A172 (cell line): Measurements from ENCODE around the gene PHEX. TPM values are rescaled to one million over a fixed set of nuclear protein-coding genes. Genes with fewer than 3 reads are reported as not detected.

Experiments used
- DNase-seq: peaks from one replicate; pipeline ENCODE4 v3.0.0-alpha.2; 2015; ENCODE audit warnings: low spot score
- total RNA-seq: library from RNA; depleted of rRNA; stranded (reverse); fragments of >200 nt; shearing (Covaris generic); gene quantifications from 2 replicates; pipeline ENCODE4 v1.2.3, GENCODE V29; 2014

The PHEX gene
- total RNA-seq, 1 experiment from 2014 or later = 1.1 TPM

- no peak for DNase-seq
Measured at GRCh38 chrX:22105231-22105630, 73.1 kb downstream of the PHEX start.

GRCh38 chrX:22105971-22106370, 73.8 kb downstream of the PHEX start:
- DNase-seq = no peak

DNA sequence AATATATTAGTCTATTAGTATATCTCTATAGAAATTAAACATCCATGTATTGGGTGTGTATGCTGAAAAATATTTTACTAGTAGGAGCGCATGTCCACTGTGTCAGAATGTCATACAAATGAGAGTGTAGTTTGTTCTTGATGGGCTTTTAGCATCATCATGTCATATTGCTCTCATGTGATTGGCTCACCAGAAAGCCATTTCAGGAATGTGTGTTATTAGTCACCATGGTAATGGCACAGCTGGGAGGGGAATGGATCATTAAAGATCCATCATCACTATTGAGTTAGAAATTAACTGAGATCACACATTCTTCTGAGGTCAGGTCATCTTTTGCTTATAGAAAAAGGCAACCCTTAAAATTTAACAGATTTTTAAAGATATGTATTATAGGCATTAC, 77.3 kb downstream of the PHEX start:
- DNase-seq = peak; percentile 37

- no peak for DNase-seq
Measured at GRCh38 chrX:22110729-22111494, 78.8 kb downstream of the PHEX start.

DNA sequence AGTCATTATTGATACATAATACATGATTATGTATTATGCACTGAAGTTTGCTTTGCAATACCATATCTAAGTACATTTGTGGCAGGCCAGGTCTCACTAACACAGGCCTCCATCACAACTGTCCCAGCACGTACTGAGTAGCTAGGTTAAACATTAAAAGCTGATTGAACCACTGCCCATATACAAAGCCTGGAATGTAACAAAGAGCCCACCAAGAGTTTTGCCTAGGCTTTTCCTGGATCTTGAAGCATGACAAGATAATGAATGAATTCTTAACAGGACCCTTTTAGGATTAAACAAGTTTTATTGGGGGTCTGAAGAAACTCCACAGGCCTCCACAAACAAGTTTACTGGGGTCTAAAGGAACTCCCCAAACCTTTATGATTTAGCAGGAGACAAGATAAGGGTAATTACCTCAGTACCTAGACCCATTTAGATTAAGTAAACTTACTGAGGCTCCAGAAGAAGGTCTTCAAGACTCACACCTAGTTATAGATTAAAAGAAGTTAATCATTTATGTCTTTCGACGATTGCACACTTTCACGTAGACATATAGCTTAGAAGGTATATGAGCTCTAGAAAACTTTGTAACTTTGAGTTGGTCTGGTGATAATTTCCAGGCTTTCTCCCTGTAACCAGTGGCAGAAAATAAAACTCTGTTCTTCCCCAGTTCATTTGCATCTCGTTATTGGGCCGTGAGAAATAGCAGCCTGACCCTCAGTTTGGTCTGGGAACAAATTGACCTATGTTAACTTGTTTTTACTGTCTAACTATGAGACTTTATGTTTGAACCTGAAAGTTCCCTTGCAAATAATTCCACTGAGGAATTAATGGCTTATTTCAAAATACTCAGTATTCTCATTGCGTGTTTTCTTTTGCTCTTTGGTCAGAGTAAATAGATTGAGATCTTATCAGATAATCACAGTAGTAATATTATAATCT, 84.8 kb downstream of the PHEX start:
- no peak for DNase-seq

DNA sequence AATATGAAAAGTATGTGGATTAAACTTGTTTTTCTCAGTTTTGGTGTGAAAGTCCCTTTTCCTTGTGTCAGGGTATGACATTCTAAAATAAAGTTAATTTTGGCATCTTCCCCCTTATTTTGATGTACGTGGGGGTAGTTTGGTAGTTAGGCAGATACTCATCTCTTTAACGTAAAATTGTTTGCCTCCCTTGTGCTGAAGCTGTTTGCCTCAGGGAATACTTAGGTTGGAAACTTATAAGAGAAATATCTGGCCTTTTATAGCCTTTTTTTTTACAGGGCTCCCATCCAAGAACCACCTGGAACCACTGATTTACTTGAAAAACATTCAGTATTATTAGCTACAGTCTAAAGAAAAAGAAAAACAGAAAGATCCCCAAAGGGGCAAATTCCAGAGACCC, 85.5 kb downstream of the PHEX start:
- DNase-seq = no peak

DNA sequence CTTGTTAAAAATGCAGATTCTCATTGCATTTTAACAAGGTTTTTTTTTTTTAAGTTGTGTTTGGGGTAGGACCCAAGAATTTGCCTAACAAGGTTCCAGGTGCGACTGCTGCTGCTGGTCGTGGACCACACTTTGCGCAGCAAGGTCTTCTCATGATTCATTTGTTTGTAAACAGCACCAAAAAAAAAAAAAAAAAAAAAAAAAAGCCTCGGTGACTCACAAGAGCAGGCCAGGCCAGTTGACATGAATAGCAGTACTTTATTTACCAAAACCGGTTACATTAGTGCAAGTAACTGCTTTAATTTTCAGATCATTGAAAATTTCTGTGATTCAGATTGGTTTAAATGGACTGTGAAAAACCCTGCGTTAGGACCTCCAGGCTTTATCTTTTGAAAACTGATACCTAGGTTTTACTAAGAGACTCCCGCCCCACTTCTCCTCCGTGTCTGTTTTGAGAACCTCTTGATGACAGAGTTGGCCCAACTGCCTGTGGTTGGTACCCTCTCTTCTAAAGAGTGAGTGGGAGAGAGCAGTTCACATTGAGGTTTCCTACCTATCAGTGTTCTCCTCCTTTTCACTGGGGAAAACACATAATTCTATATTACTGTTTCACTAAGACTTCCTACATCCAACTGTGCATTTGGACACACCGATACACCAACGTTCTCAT, 86.2 kb downstream of the PHEX start:
- DNase-seq = no peak

DNA sequence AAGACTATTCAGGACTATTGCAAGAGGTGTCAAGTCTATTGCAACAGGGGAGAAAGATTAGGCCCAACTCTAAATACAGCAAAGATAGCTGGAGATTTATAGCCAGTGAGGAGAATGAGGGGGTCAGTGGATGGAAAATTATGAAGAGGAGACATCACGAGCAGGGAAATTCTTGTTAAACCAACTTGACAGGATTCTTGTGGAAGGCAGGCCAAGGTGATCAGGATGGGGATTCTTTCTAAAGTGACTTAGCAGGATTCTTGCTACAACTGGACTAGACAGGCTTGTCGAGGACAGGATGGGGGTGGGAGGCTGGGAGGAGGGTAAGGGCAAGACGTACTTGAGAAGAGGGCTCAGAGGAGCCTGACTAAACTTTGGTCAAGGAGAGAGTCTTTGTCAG, 89.0 kb downstream of the PHEX start:
- DNase-seq = no peak

GRCh38 chrX:22122510-22122909, 90.4 kb downstream of the PHEX start:
- peak; percentile 19 for DNase-seq

DNA sequence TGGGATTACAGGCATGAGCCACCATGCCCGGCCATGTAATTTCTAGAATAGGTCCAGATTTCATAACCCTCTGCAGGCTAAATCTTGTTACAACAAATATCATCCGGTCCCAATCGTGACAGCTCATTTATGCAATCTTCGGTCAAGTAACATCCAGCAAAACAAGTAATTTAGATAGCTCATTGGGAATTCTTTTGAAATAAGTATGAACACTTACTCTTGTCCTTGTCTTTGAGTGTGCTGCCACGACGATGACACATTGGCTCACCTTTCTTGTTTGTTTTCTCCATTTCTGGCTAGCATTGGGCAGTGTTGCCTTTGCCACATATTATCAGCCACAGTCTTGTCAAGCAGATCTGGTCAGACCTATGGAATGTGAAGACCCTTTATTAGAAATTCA, 92.0 kb downstream of the PHEX start:
- DNase-seq = no peak

- no peak for DNase-seq
Measured at GRCh38 chrX:22125481-22125880, 93.4 kb downstream of the PHEX start.

- DNase-seq = peak; percentile 24
Measured at GRCh38 chrX:22126327-22126726, 94.2 kb downstream of the PHEX start.

DNA sequence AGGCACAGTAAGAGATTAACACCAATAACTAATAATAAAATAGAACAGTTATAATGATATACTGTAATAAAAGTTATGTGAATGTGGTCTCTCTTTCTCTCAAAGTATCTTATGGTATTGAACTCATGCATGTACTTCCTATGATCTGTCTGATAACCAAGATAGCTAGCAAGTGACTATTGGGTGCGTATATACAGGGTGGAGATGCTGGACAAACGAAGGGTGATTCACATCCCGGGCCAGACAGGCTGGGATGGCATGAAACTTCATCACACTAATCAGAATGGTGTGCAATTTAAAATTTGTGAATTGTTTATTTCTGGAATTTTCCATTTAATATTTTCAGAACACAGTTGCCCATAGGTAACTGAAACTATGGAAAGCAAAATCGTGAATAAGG, 96.8 kb downstream of the PHEX start:
- DNase-seq = no peak

GRCh38 chrX:22134681-22135080, 102.6 kb downstream of the PHEX start:
- DNase-seq = peak; percentile 79

DNA sequence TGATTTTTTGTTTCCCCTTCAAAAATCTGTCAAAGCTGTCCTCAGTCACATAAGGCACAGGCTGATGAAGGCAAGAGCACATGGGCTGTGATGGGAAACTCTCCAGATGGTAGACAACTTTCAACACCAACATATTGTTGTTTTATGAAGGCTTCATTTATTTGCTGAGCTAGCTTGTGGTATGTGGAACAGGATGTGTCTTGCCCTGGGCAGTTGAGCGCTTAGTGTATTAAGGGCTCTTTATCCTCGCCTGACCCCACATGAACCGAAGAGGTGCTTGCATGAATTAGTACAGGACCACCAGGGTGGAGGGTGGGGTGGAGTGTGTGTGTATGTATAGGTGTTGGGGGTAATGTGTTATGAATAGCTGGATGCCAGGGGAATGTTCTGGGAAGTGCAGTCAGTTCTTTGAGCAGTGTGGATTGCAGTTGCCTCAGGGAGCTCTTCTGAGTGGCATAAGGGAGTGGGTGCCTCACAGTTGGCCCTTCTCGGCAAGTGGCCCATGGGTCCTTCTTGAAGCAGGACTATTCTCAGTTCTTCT, 103.1 kb downstream of the PHEX start:
- DNase-seq = no peak

GRCh38 chrX:22135994-22136684, 104.0 kb downstream of the PHEX start:
- peak; percentile 69 for DNase-seq

GRCh38 chrX:22136711-22137110, 104.6 kb downstream of the PHEX start:
- no peak for DNase-seq

- no peak for DNase-seq
Measured at GRCh38 chrX:22139822-22140221, 107.7 kb downstream of the PHEX start.

GRCh38 chrX:22141047-22141730, 109.1 kb downstream of the PHEX start:
- no peak for DNase-seq

DNA sequence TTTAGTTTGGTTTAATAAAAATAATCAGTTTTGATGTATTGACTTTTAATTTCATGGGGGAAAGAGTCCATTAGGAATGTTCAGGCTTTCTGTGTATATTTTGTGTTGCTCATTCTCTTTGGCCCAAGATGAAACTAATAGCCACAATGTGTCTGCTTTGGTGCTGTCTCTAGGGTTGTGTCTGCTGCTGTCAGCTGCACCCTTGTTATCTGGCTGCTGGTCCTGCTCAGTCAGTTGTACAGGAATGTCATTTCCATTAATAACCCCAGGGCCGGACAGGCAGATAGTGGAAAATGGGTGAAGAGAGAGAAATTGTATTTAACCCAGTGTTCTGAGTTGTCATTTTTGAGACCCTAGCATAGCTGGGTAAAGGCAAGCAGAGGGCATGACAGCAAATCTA, 115.1 kb downstream of the PHEX start:
- DNase-seq = no peak

DNA sequence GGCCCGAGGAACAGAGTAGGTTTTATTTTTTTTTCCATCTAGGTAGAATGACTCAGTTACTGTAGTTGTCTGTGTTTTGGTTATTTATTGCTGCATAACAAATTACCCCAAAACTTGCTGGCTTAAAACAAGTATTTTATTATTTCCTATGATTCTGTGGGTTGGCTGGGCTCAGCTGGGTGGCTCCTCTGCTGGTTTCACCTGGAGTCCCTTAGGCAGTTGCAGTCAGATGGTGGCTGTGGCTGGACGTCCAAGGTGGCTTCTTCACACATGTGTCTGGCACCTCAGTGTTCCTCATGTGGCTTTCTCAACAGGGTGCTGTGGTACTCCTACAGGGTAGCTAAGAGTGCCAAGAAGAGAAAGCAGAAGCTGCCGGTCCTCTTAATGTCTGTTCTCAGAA, 115.8 kb downstream of the PHEX start:
- no peak for DNase-seq
